A549 (cell line): Measurements from ENCODE around the gene R3HDM2.

Source experiments
- ATOH8 ChIP-seq: fragments of 250-450 bp; sonication (Bioruptor Pico); IDR thresholded peaks from 2 replicates; pipeline ENCODE4 v1.5.0; 2020; ENCODE audit warnings: low read depth, mild to moderate bottlenecking, moderate library complexity
- CTCF ChIP-seq: fragments of >200 bp; sonication (Bioruptor Twin); formaldehyde crosslinking; IDR thresholded peaks from 3 replicates; pipeline ENCODE4 v1.5.1; 2016
- EHMT2 ChIP-seq: fragments of 200-600 bp; sonication (generic); IDR thresholded peaks from 2 replicates; pipeline ENCODE4 v1.6.1; 2016; ENCODE audit warnings: antibody characterized with exemption, low read depth, mild to moderate bottlenecking, moderate library complexity
- ELK1 ChIP-seq: fragments of 150-350 bp; IDR thresholded peaks from 2 replicates; pipeline ENCODE4 v1.6.1; 2014; ENCODE audit warnings: low read depth, mild to moderate bottlenecking, low read length
- EP300 ChIP-seq, 2 experiments: fragments of >200 bp; sonication (Bioruptor Twin); formaldehyde crosslinking; IDR thresholded peaks; 2 replicates in 1 of 2; 3 replicates in 1 of 2; pipeline ENCODE4 v1.6.1; 2016 to 2017
- GATA3 ChIP-seq: IDR thresholded peaks from 2 replicates; pipeline ENCODE4 v1.6.1; 2012; ENCODE audit warnings: borderline replicate concordance
- JUN ChIP-seq, 2 experiments: fragments of >200 bp; sonication (Bioruptor Twin); formaldehyde crosslinking; IDR thresholded peaks; 2 replicates in 1 of 2; 3 replicates in 1 of 2; pipeline ENCODE4 v1.6.1; 2016 to 2017
- MAX ChIP-seq: IDR thresholded peaks from 2 replicates; pipeline ENCODE4 v1.6.1; 2012
- POLR2A ChIP-seq: IDR thresholded peaks from 2 replicates; pipeline ENCODE4 v1.6.1; 2012; ENCODE audit warnings: mild to moderate bottlenecking, low read length
- RAD21 ChIP-seq, 2 experiments: fragments of >200 bp in 1 of 2; sonication (Bioruptor Twin) in 1 of 2; formaldehyde crosslinking in 1 of 2; IDR thresholded peaks in 1 of 2; conservative IDR thresholded peaks in 1 of 2; 2 replicates in 1 of 2; 3 replicates in 1 of 2; pipeline ENCODE4 v1.6.1; 2012 to 2018; ENCODE audit warnings: inconsistent platforms in 1 of 2
- USF2 ChIP-seq: fragments of 450-650 bp; IDR thresholded peaks from 2 replicates; pipeline ENCODE4 v1.6.1; 2014; ENCODE audit warnings: antibody characterized with exemption
- ZNF302 ChIP-seq: fragments of 250-450 bp; sonication (Bioruptor Pico); IDR thresholded peaks from 2 replicates; pipeline ENCODE4 v1.9.0; 2021; ENCODE audit warnings: inconsistent platforms, mild to moderate bottlenecking, moderate library complexity

GRCh38 chr12:57273516-57273915 lies 157.3 kb downstream of the R3HDM2 start:
- TF ChIP-seq POLR2A (no peak), EP300 (IDR thresholded peaks at IDR 0.05) (no peak), CTCF (no peak), MAX (no peak), JUN (IDR thresholded peaks at IDR 0.05) (no peak), RAD21 (conservative IDR thresholded peaks at IDR 0.05 in 1 of 2, IDR thresholded peaks at IDR 0.05 in 1 of 2) (no peak), ELK1 (no peak), GATA3 (no peak), USF2 (no peak), ZNF302 (no peak), ATOH8 (CRISPR knock-in tag) (no peak), EHMT2 (no peak)
